Activated CD8-positive, alpha-beta memory T cell treated with anti-CD3 and anti-CD28 coated beads for 1 hour (primary cell): ENCODE data around the gene MYO9B.

Experiments used
- DNase-seq, 2 donors: peaks; one replicate each; pipeline ENCODE4 v3.0.0-alpha.2; 2020; ENCODE audit warnings: low read depth in 1 of 2; ENCODE audit errors: extremely low read depth in 1 of 2

The MYO9B gene

DNA sequence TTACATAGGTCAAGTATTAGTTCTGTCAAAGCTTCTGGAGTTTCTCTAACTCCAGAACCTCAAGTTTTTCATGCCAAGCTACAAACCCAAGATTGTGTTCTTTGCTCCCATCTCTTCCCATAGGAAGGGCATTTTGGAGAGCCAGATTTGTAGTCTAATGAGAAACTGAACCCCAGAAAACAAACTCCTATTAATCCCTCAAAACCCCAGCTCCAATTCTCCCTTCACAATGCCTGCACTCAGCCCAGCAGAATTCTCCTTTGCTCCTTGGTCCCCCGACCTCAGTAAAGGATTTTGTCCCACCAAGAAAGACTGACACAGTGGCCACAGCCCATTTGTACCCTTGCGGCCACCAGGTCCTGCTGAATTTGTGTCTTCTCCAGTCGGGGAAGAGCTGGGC is 180.6 kb downstream of the MYO9B start:
- no peak for DNase-seq

DNA sequence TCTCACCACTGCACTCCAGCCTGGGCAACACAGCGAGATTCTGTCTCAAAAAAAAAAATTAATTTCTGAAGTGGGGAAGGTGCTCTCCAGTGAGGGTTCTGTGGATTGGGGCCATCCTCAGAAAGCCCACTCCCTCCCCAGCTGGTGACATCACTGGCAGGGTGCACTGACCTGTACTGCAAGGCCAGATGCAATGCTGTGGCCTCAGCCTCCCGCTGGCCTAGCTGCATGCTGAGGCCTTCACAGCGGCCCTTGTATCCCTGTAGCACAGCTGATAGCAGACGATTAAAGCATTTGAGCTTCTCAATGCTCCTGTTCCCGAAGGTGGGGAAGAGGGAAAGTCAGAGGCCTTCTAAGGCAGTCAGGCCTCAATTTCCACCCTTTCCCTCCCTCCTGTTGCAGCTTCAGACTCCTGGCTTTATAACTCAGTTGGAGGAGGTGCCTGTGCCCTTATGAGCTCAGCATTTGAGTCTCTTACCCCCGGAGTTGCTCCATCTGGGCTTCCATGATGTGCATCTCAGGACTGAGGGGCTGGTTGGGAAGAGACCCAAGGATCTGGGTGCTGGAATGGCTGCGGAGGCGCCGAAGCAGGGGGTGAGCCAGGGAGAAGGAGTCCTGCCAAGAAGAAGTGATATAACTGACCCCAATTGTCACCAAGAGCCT is 183.7 kb downstream of the MYO9B start:
- no peak for DNase-seq

DNA sequence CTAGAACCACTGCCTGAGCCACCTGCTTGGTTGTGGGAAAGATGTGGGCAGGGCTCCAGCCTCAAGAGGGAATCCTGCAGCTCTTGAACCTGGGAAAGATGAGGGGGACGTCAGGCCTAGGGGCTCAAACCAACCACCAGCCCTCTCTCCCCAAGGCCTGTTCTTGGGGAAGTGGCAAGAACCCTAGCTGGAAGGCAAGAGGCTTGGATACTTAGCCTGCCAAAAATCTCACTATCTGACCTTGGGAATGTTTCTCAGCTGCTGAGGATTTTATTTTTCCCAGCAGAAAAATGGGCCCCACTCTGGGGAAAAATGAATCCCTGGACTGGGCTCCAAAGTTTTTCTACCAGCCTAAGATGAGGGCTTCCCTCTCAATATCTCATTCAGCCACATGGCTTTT is 184.4 kb downstream of the MYO9B start:
- DNase-seq = no peak

DNA sequence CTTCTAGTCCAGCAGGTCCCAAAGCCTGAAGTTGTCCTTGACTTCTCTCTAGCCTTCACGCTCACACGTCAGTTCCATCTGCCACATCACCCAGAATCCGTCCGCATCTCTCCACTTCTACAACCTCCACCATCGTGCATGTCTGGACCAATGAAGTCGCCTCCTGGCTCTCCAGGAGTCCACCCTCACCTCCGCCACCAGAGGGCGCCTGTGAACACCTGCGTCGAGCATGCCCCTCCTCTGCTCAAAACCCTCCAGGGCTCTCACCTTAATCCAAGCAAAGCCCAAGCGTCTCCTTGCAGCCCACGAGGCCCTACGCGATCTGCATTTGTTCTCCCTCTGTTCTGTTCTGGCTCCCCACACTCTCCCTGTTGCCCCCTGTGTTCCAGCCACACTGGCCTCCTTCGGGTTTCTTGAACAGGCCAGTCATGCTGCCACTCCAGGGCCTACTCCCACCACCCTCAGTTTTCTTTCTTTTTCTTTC is 185.3 kb downstream of the MYO9B start:
- DNase-seq = peak; percentile 73 to 82

DNA sequence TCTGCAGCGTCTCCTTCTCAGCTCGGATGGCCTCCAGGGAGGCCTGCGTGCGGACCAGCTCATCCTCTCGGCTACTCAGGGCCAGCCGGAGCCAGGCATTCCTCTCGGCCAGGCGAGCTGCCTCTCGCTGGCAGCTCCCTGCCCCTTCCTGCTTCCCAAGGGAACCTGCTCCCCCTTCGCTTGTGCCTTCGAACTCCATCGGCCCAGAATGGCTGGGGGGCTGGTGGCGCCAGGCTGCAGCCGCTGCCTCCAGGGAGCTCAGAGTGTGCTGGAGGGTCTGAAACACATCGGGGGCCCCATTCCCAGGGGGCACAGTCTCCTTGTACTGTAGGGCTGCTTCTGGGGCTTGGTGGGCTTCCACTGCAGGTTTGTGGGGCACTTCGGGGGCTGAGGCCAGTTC is 187.0 kb downstream of the MYO9B start:
- DNase-seq = no peak
